OCI-LY1 (cell line): ENCODE results near the gene SYMPK.

Experiments used
- H2AFZ ChIP-seq: fragments of 200-600 bp; sonication (generic), shearing (Covaris generic); 2 replicates; pipeline ENCODE4 v1.6.0; 2014; ENCODE audit warnings: antibody characterized with exemption, mild to moderate bottlenecking, low read length
- H3F3A ChIP-seq: fragments of 200-600 bp; sonication (generic), shearing (Covaris generic); 2 replicates; pipeline ENCODE4 v1.6.0; 2014; ENCODE audit warnings: mild to moderate bottlenecking, antibody characterized with exemption, low read length, moderate library complexity; ENCODE audit not compliant: insufficient read depth
- H3K27ac ChIP-seq: fragments of 200-600 bp; sonication (generic); 2 replicates; pipeline ENCODE4 v1.5.1; 2014; ENCODE audit warnings: low read length, mixed run types, mild to moderate bottlenecking, low read depth; ENCODE audit not compliant: poor library complexity, severe bottlenecking
- H3K27me3 ChIP-seq: fragments of 200-600 bp; sonication (generic); 2 replicates; pipeline ENCODE4 v1.6.0; 2014; ENCODE audit warnings: antibody characterized with exemption, mild to moderate bottlenecking, low read length, moderate library complexity; ENCODE audit not compliant: insufficient read depth
- H3K36me3 ChIP-seq: fragments of 200-600 bp; sonication (generic); 2 replicates; pipeline ENCODE4 v1.6.1; 2014; ENCODE audit warnings: mild to moderate bottlenecking, antibody characterized with exemption, low read length, moderate library complexity, mixed read lengths; ENCODE audit not compliant: insufficient read depth
- H3K4me1 ChIP-seq: fragments of 200-600 bp; sonication (generic); 2 replicates; pipeline ENCODE4 v1.5.1; 2014; ENCODE audit warnings: mild to moderate bottlenecking, low read length, moderate library complexity; ENCODE audit not compliant: insufficient read depth, severe bottlenecking
- H3K4me2 ChIP-seq: fragments of 200-600 bp; sonication (generic), shearing (Covaris generic); 2 replicates; pipeline ENCODE4 v1.6.1; 2014; ENCODE audit warnings: low read length
- H3K4me3 ChIP-seq: fragments of 200-600 bp; sonication (generic); 2 replicates; pipeline ENCODE4 v1.5.1; 2014; ENCODE audit warnings: low read length, low read depth, mild to moderate bottlenecking, mixed read lengths; ENCODE audit not compliant: poor library complexity, severe bottlenecking
- H3K79me2 ChIP-seq: fragments of 200-600 bp; shearing (Covaris generic); 2 replicates; pipeline ENCODE4 v1.6.1; 2016; ENCODE audit warnings: mixed run types, low read length, mixed read lengths; ENCODE audit not compliant: insufficient read depth
- H3K9ac ChIP-seq: fragments of 200-600 bp; sonication (generic), shearing (Covaris generic); 2 replicates; pipeline ENCODE4 v1.6.1; 2014; ENCODE audit warnings: mild to moderate bottlenecking, low read length, mixed read lengths
- H3K9me2 ChIP-seq: fragments of 200-600 bp; sonication (generic), shearing (Covaris generic); 2 replicates; pipeline ENCODE4 v1.6.1; 2014; ENCODE audit warnings: low read depth, mild to moderate bottlenecking, low read length, mixed read lengths
- H3K9me3 ChIP-seq: fragments of 200-600 bp; shearing (Covaris generic); 2 replicates; pipeline ENCODE4 v1.6.1; 2014; ENCODE audit warnings: low read length, mixed read lengths
- H4K20me1 ChIP-seq: fragments of 200-600 bp; sonication (generic), shearing (Covaris generic); 2 replicates; pipeline ENCODE4 v1.6.0; 2016; ENCODE audit warnings: mild to moderate bottlenecking, low read length; ENCODE audit not compliant: insufficient read depth
- CTCF ChIP-seq: fragments of 200-600 bp; sonication (generic), shearing (Covaris generic); IDR thresholded peaks from 2 replicates; pipeline ENCODE4 v1.5.1; 2017; ENCODE audit warnings: mild to moderate bottlenecking, antibody characterized with exemption, low read length, moderate library complexity, mixed read lengths
- EZH2 ChIP-seq: fragments of 200-600 bp; sonication (generic), shearing (Covaris generic); IDR thresholded peaks from 2 replicates; pipeline ENCODE4 v1.8.0; 2017; ENCODE audit warnings: borderline replicate concordance, mixed run types, mild to moderate bottlenecking, antibody characterized with exemption, low read length, moderate library complexity, mixed read lengths

Gene SYMPK

GRCh38 chr19:45860359-45861259, 2.3 kb downstream of the SYMPK start:
- peak overlapping the region; percentile 52 for H3K4me2 ChIP-seq
- no peaks in the 10 kb centered on the region for H3K9me3 ChIP-seq
- peak overlapping the region; percentile 34 for H3K4me3 ChIP-seq
- 0 out of 2 replicates have a peak, but pooled peaks cover 3% of the 10 kb centered on the region for H3F3A ChIP-seq
- no peaks in the 10 kb centered on the region for H3K27me3 ChIP-seq
- H4K20me1 ChIP-seq: no peaks in the 10 kb centered on the region
- H3K9me2 ChIP-seq: no peaks in the 10 kb centered on the region
- peaks cover 24% of the 10 kb centered on the region for H3K36me3 ChIP-seq
- peaks cover 32% of the 10 kb centered on the region for H3K4me1 ChIP-seq
- H2AFZ ChIP-seq: no peak overlapping the region
- H3K27ac ChIP-seq: peak overlapping the region; percentile 22
- H3K79me2 ChIP-seq: peaks cover 13% of the 10 kb centered on the region; the same call in 1 of the 2 replicates
- H3K9ac ChIP-seq: peak overlapping the region; percentile 25; the same call in 1 of the 2 replicates
- TF ChIP-seq CTCF: no peak
- TF ChIP-seq EZH2: no peak

GRCh38 chr19:45854167-45854778, 8.7 kb downstream of the SYMPK start:
- no peaks in the 10 kb centered on the region for H3K9me2 ChIP-seq
- H3K27me3 ChIP-seq: no peaks in the 10 kb centered on the region
- no peaks in the 10 kb centered on the region for H3K4me1 ChIP-seq
- no peak overlapping the region for H3K27ac ChIP-seq
- H3K79me2 ChIP-seq: no peaks in the 10 kb centered on the region
- H3F3A ChIP-seq: no peaks in the 10 kb centered on the region
- peaks cover 68% of the 10 kb centered on the region for H3K36me3 ChIP-seq
- H3K9ac ChIP-seq: no peak overlapping the region
- no peak overlapping the region for H2AFZ ChIP-seq
- no peak overlapping the region for H3K4me2 ChIP-seq
- H3K4me3 ChIP-seq: no peak overlapping the region
- TF ChIP-seq CTCF: no peak
- no peak for TF ChIP-seq EZH2
- H3K9me3 ChIP-seq: no peaks in the 10 kb centered on the region
- H4K20me1 ChIP-seq: no peaks in the 10 kb centered on the region

- no peaks in the 10 kb centered on the region for H3K9me2 ChIP-seq
- H3F3A ChIP-seq: no peaks in the 10 kb centered on the region
- TF ChIP-seq CTCF: no peak
- no peak overlapping the region for H3K27ac ChIP-seq
- no peak overlapping the region for H3K9ac ChIP-seq
- no peaks in the 10 kb centered on the region for H3K27me3 ChIP-seq
- peaks cover 72% of the 10 kb centered on the region for H3K36me3 ChIP-seq
- no peaks in the 10 kb centered on the region for H3K4me1 ChIP-seq
- no peaks in the 10 kb centered on the region for H4K20me1 ChIP-seq
- no peak overlapping the region for H2AFZ ChIP-seq
- no peak overlapping the region for H3K4me3 ChIP-seq
- H3K79me2 ChIP-seq: no peaks in the 10 kb centered on the region
- no peak overlapping the region for H3K4me2 ChIP-seq
- H3K9me3 ChIP-seq: no peaks in the 10 kb centered on the region
Observed at GRCh38 chr19:45852983-45853382, 10.0 kb downstream of the SYMPK start.
